GM23338 (cell line): ENCODE data around the gene GNAI2. TPM values are rescaled to one million over a fixed set of nuclear protein-coding genes. Genes with fewer than 3 reads are reported as not detected.

ENCODE experiments used
- ATAC-seq: fragments of 200-7000 bp; cut with Tn5 transposase; 3 replicates; pipeline ENCODE4 v1.9.1; 2020
- DNase-seq: peaks from one replicate; pipeline ENCODE4 v3.0.0-alpha.2; 2015; ENCODE audit warnings: low spot score
- H2AFZ ChIP-seq: fragments of 200-600 bp; sonication (generic); 2 replicates; pipeline ENCODE4 v1.8.0; 2016; ENCODE audit warnings: antibody characterized with exemption, mild to moderate bottlenecking, moderate library complexity
- H3F3A ChIP-seq: fragments of 200-600 bp; sonication (generic); replicated peaks from 2 replicates; pipeline ENCODE4 v1.8.0; 2017; ENCODE audit warnings: antibody characterized with exemption, mixed run types, low read depth
- H3K27ac ChIP-seq: fragments of 200-600 bp; sonication (generic); 2 replicates; pipeline ENCODE4 v1.6.1; 2016; ENCODE audit warnings: low read depth
- H3K27me3 ChIP-seq: fragments of 200-600 bp; sonication (generic); 2 replicates; pipeline ENCODE4 v1.8.0; 2016; ENCODE audit warnings: mild to moderate bottlenecking, mixed run types, moderate library complexity; ENCODE audit not compliant: insufficient read depth
- H3K36me3 ChIP-seq: fragments of 200-600 bp; sonication (generic); 2 replicates; pipeline ENCODE4 v1.8.0; 2016; ENCODE audit warnings: mild to moderate bottlenecking; ENCODE audit not compliant: insufficient read depth
- H3K4me1 ChIP-seq: fragments of 200-600 bp; sonication (generic); 2 replicates; pipeline ENCODE4 v1.8.0; 2016; ENCODE audit warnings: mild to moderate bottlenecking, moderate library complexity; ENCODE audit not compliant: insufficient read depth
- H3K4me2 ChIP-seq: fragments of 200-600 bp; sonication (generic); 2 replicates; pipeline ENCODE4 v1.7.1; 2017; ENCODE audit warnings: mixed run types
- H3K4me3 ChIP-seq: fragments of 200-600 bp; sonication (generic); 2 replicates; pipeline ENCODE4 v1.6.1; 2016; ENCODE audit warnings: mixed run types
- H3K79me2 ChIP-seq: fragments of 200-600 bp; sonication (generic); replicated peaks from 2 replicates; pipeline ENCODE4 v1.8.0; 2017; ENCODE audit warnings: mild to moderate bottlenecking; ENCODE audit not compliant: insufficient read depth
- H3K9me2 ChIP-seq: fragments of 200-600 bp; sonication (generic); 2 replicates; pipeline ENCODE4 v1.8.0; 2017; ENCODE audit not compliant: insufficient read depth
- H4K20me1 ChIP-seq: fragments of 200-600 bp; sonication (generic); replicated peaks from 2 replicates; pipeline ENCODE4 v1.8.0; 2017; ENCODE audit warnings: mild to moderate bottlenecking; ENCODE audit not compliant: insufficient read depth
- H3K27ac Mint-ChIP-seq: 2 replicates; pipeline ENCODE4 v1.8.0; 2020; ENCODE audit warnings: inconsistent platforms, mild to moderate bottlenecking, moderate library complexity, mixed read lengths
- H3K27me3 Mint-ChIP-seq: 3 replicates; pipeline ENCODE4 v1.8.0; 2022; ENCODE audit warnings: low read depth, mild to moderate bottlenecking, moderate library complexity, mixed read lengths, inconsistent platforms; ENCODE audit not compliant: insufficient read depth, poor library complexity
- H3K36me3 Mint-ChIP-seq: 3 replicates; pipeline ENCODE4 v1.8.0; 2021; ENCODE audit warnings: low read depth, mild to moderate bottlenecking, inconsistent platforms, moderate library complexity, mixed read lengths
- H3K4me1 Mint-ChIP-seq: 3 replicates; pipeline ENCODE4 v1.8.0; 2020; ENCODE audit warnings: mild to moderate bottlenecking, inconsistent platforms, mixed read lengths
- H3K4me3 Mint-ChIP-seq: 3 replicates; pipeline ENCODE4 v1.8.0; 2021; ENCODE audit warnings: moderate library complexity, mild to moderate bottlenecking, inconsistent platforms, mixed read lengths
- H3K9me3 Mint-ChIP-seq: 3 replicates; pipeline ENCODE4 v1.8.0; 2020; ENCODE audit warnings: moderate library complexity, mild to moderate bottlenecking, inconsistent platforms, mixed read lengths
- CREB1 ChIP-seq: fragments of 250-450 bp; sonication (Bioruptor Pico); IDR thresholded peaks from 2 replicates; pipeline ENCODE4 v1.5.0; 2020; ENCODE audit warnings: low read depth, mild to moderate bottlenecking, moderate library complexity
- ETS1 ChIP-seq: IDR thresholded peaks from 2 replicates; pipeline ENCODE4 v1.6.1; 2016; ENCODE audit warnings: antibody characterized with exemption
- EZH2 ChIP-seq: fragments of 200-600 bp; sonication (generic); IDR thresholded peaks from one replicate; pipeline ENCODE4 v1.8.0; 2017; ENCODE audit warnings: antibody characterized with exemption, mild to moderate bottlenecking, low read depth; ENCODE audit not compliant: unreplicated experiment
- EZH2phosphoT487 ChIP-seq: fragments of 200-600 bp; sonication (generic); IDR thresholded peaks from one replicate; pipeline ENCODE4 v1.8.1; 2018; ENCODE audit warnings: antibody characterized with exemption; ENCODE audit not compliant: unreplicated experiment
- ZNF331 ChIP-seq: fragments of 250-450 bp; sonication (Bioruptor Pico); IDR thresholded peaks from 2 replicates; pipeline ENCODE4 v1.5.0; 2020; ENCODE audit warnings: low read depth, mild to moderate bottlenecking, moderate library complexity
- polyA plus RNA-seq: library from polyadenylated mRNA; unstranded; fragments of >200 nt; fragmentation: Nextera tagmentation; extraction: Ambion mirVana; gene quantifications from 2 replicates; pipeline ENCODE4 v1.2.1, GENCODE V29; 2016
- total RNA-seq: library from RNA; depleted of rRNA; stranded (reverse); fragments of >200 nt; shearing (Covaris generic); gene quantifications from 2 replicates; pipeline ENCODE4 v1.2.3, GENCODE V29; 2014
- TF ChIP-seq, protein P1 (sequence below): fragments of 250-450 bp; sonication (Bioruptor Pico); IDR thresholded peaks from 2 replicates; pipeline ENCODE4 v1.5.0; 2020; ENCODE audit warnings: mild to moderate bottlenecking, moderate library complexity

The GNAI2 gene
- total and polyA plus RNA-seq, 2 experiments from 2014 or later = 138 to 153 TPM

DNA sequence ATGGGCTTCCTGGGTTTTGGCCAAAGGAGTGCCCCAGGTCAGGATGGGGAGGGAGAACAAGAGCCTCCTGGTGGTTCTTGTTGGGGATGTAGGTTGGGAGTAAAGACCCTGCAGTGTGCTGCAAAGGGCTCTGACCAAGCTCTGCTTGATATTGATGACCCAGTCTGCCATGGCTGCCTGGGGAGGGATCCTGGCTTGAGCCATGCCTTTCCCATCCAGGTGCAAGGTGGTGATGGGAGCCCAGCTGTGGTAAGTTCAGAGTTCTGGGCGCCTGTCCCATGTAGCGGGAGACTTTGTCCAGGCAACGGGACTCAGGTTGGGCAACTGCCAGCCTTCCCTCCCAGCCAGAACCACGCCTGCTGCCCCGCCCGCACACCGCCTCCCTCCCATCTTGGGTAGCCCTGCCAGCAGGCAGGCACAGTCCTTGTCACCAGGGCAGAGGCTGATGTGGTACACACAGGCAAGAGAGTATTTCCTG is 2.6 kb downstream of the GNAI2 start:
- Histone ChIP-seq H3K27me3 (no peaks in the 10 kb centered on the region), H4K20me1 (peaks cover 41% of the 10 kb centered on the region), H2AFZ (no peak overlapping the region), H3K9me2 (no peaks in the 10 kb centered on the region), H3K4me3 (peak overlapping the region; percentile 90), H3K27ac (peak overlapping the region; percentile 90), H3K79me2 (peaks cover 75% of the 10 kb centered on the region), H3K4me1 (peaks cover 67% of the 10 kb centered on the region), H3F3A (peaks cover 35% of the 10 kb centered on the region), H3K36me3 (no peaks in the 10 kb centered on the region), H3K4me2 (peak overlapping the region; percentile 84)
- Mint-ChIP-seq H3K36me3 (peaks cover 4% of the 10 kb centered on the region; the same call in 2 of the 3 replicates), H3K4me3 (peak overlapping the region; percentile 97), H3K4me1 (peaks cover 68% of the 10 kb centered on the region), H3K27ac (no peak overlapping the region; the same call in 1 of the 2 replicates), H3K27me3 (peaks cover 20% of the 10 kb centered on the region), H3K9me3 (no peaks in the 10 kb centered on the region)
- no peak for DNase-seq
- ATAC-seq = no peak
- TF ChIP-seq, protein P1, sequence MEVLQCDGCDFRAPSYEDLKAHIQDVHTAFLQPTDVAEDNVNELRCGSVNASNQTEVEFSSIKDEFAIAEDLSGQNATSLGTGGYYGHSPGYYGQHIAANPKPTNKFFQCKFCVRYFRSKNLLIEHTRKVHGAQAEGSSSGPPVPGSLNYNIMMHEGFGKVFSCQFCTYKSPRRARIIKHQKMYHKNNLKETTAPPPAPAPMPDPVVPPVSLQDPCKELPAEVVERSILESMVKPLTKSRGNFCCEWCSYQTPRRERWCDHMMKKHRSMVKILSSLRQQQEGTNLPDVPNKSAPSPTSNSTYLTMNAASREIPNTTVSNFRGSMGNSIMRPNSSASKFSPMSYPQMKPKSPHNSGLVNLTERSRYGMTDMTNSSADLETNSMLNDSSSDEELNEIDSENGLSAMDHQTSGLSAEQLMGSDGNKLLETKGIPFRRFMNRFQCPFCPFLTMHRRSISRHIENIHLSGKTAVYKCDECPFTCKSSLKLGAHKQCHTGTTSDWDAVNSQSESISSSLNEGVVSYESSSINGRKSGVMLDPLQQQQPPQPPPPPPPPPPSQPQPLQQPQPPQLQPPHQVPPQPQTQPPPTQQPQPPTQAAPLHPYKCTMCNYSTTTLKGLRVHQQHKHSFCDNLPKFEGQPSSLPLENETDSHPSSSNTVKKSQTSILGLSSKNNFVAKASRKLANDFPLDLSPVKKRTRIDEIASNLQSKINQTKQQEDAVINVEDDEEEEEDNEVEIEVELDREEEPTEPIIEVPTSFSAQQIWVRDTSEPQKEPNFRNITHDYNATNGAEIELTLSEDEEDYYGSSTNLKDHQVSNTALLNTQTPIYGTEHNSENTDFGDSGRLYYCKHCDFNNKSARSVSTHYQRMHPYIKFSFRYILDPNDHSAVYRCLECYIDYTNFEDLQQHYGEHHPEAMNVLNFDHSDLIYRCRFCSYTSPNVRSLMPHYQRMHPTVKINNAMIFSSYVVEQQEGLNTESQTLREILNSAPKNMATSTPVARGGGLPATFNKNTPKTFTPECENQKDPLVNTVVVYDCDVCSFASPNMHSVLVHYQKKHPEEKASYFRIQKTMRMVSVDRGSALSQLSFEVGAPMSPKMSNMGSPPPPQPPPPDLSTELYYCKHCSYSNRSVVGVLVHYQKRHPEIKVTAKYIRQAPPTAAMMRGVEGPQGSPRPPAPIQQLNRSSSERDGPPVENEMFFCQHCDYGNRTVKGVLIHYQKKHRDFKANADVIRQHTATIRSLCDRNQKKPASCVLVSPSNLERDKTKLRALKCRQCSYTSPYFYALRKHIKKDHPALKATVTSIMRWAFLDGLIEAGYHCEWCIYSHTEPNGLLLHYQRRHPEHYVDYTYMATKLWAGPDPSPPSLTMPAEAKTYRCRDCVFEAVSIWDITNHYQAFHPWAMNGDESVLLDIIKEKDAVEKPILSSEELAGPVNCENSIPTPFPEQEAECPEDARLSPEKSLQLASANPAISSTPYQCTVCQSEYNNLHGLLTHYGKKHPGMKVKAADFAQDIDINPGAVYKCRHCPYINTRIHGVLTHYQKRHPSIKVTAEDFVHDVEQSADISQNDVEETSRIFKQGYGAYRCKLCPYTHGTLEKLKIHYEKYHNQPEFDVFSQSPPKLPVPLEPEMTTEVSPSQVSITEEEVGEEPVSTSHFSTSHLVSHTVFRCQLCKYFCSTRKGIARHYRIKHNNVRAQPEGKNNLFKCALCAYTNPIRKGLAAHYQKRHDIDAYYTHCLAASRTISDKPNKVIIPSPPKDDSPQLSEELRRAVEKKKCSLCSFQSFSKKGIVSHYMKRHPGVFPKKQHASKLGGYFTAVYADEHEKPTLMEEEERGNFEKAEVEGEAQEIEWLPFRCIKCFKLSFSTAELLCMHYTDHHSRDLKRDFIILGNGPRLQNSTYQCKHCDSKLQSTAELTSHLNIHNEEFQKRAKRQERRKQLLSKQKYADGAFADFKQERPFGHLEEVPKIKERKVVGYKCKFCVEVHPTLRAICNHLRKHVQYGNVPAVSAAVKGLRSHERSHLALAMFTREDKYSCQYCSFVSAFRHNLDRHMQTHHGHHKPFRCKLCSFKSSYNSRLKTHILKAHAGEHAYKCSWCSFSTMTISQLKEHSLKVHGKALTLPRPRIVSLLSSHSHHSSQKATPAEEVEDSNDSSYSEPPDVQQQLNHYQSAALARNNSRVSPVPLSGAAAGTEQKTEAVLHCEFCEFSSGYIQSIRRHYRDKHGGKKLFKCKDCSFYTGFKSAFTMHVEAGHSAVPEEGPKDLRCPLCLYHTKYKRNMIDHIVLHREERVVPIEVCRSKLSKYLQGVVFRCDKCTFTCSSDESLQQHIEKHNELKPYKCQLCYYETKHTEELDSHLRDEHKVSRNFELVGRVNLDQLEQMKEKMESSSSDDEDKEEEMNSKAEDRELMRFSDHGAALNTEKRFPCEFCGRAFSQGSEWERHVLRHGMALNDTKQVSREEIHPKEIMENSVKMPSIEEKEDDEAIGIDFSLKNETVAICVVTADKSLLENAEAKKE (CRISPR knock-in tag) = no peak
- TF ChIP-seq CREB1 (no peak), EZH2 (no peak), ZNF331 (CRISPR knock-in tag) (no peak), EZH2phosphoT487 (no peak), ETS1 (no peak)
